NCI-H1436 (cell line): Measurements from ENCODE around the gene TSN.
"Not testable (repeated sequence)": the region's sequence is repeated elsewhere in the genome, so short reads cannot be mapped to it uniquely, and the experiment has no call there.

ENCODE experiments used
- DNase-seq: peaks from one replicate; lab custom pipeline; 2025; lab: John Stamatoyannopoulos, UW

Gene TSN

DNA sequence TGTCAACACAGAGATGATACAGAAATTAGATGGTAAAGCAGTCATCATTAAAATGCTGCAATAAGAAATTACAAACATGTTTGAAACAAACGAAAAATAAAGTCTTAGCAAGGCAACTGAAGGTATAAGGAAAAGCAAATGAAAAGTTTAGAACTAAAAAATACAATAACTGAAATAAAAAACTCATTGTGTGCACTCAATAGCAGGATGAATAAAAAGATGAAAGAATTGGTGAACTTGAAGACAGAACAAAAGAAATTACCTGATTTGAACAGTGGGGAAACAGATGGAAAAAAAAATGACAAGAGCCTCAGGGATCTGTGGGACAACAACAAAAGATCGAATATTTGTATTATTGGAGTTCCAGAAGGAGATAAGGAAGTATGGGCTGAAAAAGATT lies 46.5 kb downstream of the TSN start:
- no peak for DNase-seq

DNA sequence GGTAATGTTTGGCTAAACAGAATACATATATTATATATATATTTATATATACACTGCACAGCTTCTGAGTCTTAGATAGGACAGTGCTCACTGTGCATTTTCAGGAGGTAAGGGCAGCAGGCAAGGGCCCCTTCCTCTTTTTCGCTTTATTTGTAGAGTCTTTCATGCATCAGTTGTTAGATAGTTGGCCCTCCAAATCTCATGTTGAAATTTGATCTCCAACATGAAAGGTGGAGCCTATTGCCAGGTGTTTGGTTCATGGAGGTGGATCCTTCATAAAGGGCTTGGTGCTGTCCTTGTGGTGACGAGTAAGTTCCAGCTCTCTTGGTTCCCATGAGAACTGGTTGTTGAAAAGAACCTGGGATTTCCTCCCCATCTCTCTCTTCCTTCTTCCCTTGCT lies 48.1 kb downstream of the TSN start:
- no peak for DNase-seq

DNA sequence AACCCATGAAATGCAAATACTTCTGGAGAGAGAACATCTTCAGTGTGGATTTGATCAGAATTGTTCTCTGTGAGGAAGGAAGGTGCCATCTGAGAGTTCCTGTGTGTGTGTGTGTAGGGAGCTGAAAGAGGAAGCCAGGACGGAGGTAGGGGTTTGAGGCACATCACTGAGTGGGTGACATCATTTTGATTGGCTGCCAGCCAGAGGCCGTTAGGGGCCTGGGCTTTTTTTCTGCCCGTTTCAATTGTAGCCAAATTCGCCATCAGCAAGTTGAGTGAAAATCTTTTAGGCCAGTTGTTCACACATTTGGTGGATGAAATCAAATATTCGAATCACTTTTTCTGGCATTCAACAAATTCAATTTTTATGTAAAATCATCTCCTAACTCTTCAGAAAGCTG lies 48.9 kb downstream of the TSN start:
- peak; percentile 63 for DNase-seq

DNA sequence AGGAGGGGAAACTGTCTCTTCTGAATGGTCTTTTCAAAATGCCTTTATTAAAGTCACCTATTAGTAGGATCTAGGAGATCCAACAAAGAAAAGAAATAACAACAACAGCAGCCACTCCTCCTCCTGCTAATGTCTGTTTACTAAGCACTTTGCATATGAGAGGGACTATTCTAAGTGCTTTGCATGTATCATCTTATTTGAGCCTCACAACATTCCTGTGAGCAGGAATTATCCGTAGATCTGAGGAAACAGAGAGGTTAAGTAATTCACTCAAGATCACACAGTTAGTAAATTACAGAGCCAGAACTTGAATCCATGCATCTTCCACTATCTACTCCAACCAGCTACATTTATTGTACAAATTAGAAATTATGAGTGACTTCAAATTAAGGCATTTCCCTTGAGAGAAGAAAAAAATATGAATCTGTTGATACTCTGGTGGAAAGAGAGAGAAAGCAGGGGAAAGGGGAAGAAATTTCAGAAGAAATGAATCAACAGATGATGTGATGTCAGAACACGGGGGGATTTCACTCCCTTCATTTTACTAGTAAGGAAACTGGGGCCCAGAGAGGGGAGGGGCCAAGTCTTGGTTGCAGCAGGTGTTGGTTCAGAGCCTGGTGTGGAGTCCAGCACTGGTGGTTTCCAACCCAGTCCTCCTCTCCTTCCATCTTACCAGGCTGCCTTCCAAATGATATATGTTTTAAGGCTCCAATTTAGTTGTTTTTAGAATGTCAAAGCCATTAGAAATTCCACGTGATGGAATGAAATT lies 49.7 kb downstream of the TSN start:
- DNase-seq: no peak

DNA sequence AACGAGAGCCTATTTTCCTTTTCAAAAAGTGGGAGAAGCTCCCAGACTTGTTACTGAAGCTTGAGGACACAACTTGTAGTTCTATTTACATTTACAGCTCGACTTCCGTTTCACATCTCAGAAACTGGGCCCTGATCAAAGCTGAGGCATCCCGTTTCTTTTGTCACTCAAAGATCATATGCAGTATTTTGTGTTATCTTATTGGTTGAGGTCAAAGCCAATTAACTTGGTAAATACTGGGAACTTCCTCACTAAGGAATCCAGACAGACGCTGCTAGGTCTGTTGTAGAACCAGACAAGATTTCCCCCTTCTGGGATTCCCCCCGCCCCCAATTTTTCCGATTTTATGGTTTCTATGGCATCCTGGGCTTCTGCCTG lies 50.3 kb downstream of the TSN start:
- no peak for DNase-seq

DNA sequence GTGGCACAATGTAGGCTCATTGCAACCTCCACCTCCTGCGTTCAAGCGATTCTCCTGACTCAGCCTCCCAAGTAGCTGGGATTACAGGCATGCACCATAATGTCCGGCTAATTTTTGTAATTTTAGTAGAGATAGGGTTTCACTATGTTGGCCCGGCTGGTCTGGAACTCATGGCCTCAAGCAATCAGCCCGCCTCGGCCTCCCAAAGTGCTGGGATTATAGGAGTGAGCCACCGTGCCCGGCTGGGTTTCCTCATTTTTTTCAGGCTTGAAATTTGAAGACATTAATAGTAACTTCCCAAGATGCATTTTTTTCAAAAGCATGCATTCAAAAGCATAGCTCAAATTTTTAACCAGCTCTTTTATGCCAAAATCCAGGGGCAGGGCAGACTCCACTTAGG lies 52.3 kb downstream of the TSN start:
- not testable (repeated sequence) for DNase-seq

DNA sequence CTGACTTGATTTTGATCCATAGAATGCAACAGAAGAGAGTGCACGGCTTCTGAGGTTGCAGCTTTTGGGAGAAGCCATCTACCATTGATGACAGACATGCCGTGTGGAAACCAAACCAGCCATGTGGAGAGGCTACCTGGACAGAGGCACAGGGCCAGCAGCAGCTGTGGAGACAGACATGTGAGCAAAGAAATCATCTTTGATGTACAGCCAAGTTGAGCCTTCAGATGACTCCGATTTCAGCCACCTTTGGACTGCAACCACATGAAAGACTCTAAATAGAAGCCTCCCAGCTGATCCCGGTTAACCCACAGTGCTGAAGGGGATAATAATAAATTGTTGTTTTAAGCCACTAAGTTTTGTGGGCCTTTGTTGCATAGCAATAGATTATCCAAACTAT lies 54.2 kb downstream of the TSN start:
- no peak for DNase-seq

DNA sequence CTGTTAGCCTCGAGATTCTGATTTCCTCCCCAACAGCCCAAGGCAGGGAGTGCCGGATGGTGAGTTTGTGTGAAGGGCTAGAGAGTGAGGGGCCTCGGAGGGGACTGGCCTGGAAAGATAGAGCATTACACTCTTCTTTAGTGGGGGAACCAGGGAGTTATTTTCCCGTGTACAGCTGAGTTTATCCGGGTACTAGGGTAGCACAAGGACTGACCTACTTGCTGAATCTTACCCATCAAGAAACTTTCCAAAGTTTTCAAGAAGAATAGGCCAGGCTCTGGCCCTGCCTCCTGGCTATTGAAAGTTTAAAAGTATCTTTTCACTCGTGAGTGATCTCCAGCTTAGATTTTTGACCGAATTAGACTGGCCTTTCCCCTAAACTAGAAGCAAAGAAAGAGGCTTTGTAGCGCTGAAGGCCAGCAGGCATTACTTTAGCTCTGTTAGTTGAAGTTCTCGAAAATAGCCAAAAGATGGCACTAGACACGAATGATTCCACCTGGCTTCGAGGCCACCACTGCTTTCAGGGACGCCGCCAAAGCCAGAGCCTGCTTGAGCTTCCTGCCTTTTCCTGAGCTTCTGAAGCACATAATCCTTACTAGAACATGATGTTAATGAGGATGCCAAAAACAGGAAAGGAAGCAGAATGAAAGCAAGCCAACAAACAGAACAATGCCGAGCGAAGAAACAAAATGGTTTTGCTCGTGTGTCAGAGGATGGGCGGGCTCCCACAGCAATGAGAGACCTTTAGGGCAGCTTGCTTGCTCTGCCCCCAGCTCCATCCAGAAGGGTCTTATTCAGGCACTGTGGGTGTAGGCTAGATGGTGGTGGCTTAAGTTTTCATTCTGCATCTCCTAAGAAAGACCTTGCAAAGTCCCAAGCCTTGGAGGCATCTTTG lies 55.8 kb downstream of the TSN start:
- peak; percentile 33 for DNase-seq

DNA sequence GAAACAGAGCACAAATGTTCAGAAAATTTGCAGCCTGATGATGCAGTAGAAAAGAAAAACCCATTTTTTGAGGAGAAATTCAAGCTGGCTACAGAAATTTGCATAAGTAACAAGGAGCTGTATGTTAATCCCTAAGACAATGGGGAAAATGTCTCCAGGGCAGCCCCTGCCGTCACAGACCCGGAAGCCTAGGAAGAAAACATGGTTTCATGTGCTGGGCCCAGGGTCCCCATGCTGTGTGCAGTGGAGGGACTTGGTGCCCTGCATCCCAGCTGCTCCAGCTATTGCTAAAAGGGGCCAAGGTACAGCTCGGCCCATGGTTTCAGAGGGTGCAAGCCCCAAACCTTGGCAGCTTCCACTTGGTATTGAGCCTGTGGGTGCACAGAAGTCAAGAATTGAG lies 57.6 kb downstream of the TSN start:
- not testable (repeated sequence) for DNase-seq

DNA sequence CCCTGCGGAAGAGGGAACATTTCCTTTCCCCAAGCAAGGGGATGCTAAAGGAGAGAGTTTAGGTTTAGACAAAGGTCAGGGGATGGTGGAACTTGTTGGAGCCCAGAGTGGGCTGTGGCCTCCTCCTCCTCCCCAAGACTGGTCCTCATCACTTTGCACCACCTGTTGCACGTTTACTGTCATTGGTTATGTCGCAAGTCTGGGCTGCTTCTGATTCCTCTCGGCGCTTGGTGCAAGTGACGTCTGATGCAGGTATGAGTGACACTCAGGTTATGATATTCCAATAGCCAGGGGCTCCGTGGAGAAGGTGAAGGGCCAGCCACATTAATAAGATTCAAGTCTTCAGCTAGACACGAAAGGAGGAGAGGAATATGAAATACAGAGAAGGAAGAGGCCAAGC lies 59.8 kb downstream of the TSN start:
- no peak for DNase-seq

DNA sequence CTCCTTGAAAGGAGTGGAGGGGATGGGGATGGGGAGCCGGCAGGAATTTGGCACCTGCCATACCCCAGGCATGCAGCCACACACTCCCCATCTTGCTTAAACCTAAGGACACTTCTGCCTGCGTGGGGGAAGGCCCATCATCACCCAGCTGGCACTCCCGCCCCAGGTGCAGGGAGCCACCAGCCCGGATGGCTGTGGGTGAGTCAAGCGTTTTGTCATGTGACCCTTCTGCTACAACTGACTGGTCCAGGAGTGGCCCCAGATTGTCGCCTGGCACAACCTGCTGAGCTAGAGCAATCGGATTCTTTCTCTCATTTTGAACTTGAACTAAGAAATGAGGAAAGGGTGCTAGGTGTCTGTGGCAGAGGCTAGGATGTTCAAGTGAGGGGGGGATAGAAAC lies 61.3 kb downstream of the TSN start:
- no peak for DNase-seq

DNA sequence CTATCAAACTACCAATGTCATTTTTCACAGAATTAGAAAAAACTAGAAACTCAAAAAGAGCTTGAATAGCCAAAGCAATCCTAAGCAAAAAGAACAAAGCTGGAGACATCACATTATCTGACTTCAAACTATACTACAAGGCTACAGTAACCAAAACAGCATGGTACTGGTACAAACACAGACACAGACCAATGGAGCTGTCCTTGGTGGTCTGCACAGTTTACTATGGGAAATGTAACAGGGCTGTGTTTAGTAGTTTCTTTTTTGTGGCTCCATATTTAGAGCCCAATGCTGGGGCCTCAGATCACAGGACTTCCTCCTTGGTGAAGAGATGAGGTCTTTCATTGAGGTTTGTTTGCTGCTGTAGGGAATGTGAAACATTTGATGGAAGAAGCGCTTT lies 61.9 kb downstream of the TSN start:
- not testable (repeated sequence) for DNase-seq
